ENCODE data around the gene KLK4.

KLK4 gene

GRCh38 chr19:50857366-50857765 lies 53.8 kb downstream of the KLK4 start:
- Histone ChIP-seq H2BK5ac (ENCODE audit: low read depth, low read length, poor library complexity, severe bottlenecking) (no peak overlapping the region), H2AFZ (ENCODE audit: low read depth, low read length) (no peak overlapping the region), H3K27me3 (ENCODE audit: control insufficient read depth in 1 of 2, insufficient read depth in 1 of 2, low read length in 2 of 2) (peaks cover 0 to 64% of the 10 kb centered on the region in 2 experiments), H3K79me1 (replicated peaks; ENCODE audit: low read length, poor library complexity, severe bottlenecking) (no peaks in the 10 kb centered on the region), H3K14ac (ENCODE audit: low read length in 2 of 2) (no peak overlapping the region), H3K4me3 (ENCODE audit: insufficient read depth in 1 of 2, low read depth in 1 of 2, low read length in 2 of 2) (no peak overlapping the region), H3K18ac (ENCODE audit: low read depth in 1 of 2, low read length in 2 of 2) (no peak overlapping the region), H3K4me1 (ENCODE audit: control insufficient read depth, insufficient read depth, low read depth, low read length) (no peaks in the 10 kb centered on the region), H3K4me2 (ENCODE audit: low read length, poor library complexity, severe bottlenecking) (no peak overlapping the region), H3K9me3 (ENCODE audit: control insufficient read depth, low read length) (peaks cover 3% of the 10 kb centered on the region), H2BK15ac (ENCODE audit: low read depth, poor library complexity, severe bottlenecking) (no peak overlapping the region), H4K91ac (ENCODE audit: low read length) (no peak overlapping the region), H3K23ac (ENCODE audit: low read length in 2 of 2) (no peak overlapping the region), H3K36me3 (ENCODE audit: control insufficient read depth in 1 of 2, insufficient read depth in 2 of 2, low read depth in 1 of 2, low read length in 2 of 2) (no peaks in the 10 kb centered on the region), H2BK120ac (ENCODE audit: low read depth, low read length) (no peak overlapping the region), H2BK12ac (ENCODE audit: low read length in 2 of 2) (no peak overlapping the region), H3K27ac (ENCODE audit: low read length, poor library complexity, severe bottlenecking) (no peak overlapping the region), H3K9ac (ENCODE audit: low read length) (no peak overlapping the region), H2AK5ac (ENCODE audit: low read length, severe bottlenecking) (no peak overlapping the region), H4K8ac (ENCODE audit: low read length) (no peak overlapping the region), H3K4ac (ENCODE audit: low read depth in 1 of 2, low read length in 2 of 2) (no peak overlapping the region)
- DNase-seq = no peak
- WGBS = 66% methylated on average over 6 of the region's 6 CpGs

All from mesenchymal stem cell (in vitro differentiated cells and primary cell).